Upper lobe of left lung (tissue), 6 donors: ENCODE measurements around the gene SLC25A47. TPM values are rescaled to one million over a fixed set of nuclear protein-coding genes. Genes with fewer than 3 reads are reported as not detected.

Experiments
- ATAC-seq, 2 donors: fragments of 200-7000 bp; cut with Tn5 transposase; one replicate each; pipeline ENCODE4 v1.9.1; 2022; ENCODE audit warnings: mild to moderate bottlenecking in 2 of 2, moderate library complexity in 2 of 2; ENCODE audit not compliant: low FRiP score in 2 of 2
- DNase-seq, 2 donors: peaks; one replicate each; pipeline ENCODE4 v3.0.0-alpha.2; 2019 to 2020
- H3K27ac ChIP-seq, 4 donors: fragments of 200-600 bp; sonication (generic); one replicate each; pipeline ENCODE4 v1.5.1; 2016 to 2019
- H3K27me3 ChIP-seq, 4 donors: fragments of 200-600 bp; sonication (generic); one replicate each; pipeline ENCODE4 v1.5.1; 2017 to 2019
- H3K36me3 ChIP-seq, 4 donors: fragments of 200-600 bp; sonication (generic); one replicate each; pipeline ENCODE4 v1.5.1; 2016 to 2019
- H3K4me1 ChIP-seq, 4 donors: fragments of 200-600 bp; sonication (generic); one replicate each; pipeline ENCODE4 v1.5.1; 2018 to 2019
- H3K4me3 ChIP-seq, 4 donors: fragments of 200-600 bp; sonication (generic); one replicate each; pipeline ENCODE4 v1.5.1; 2017 to 2019; ENCODE audit warnings: mild to moderate bottlenecking in 2 of 4, moderate library complexity in 1 of 4
- H3K9me3 ChIP-seq, 4 donors: fragments of 200-600 bp; sonication (generic); one replicate each; pipeline ENCODE4 v1.5.1; 2018 to 2019
- CTCF ChIP-seq, 6 experiments: fragments of 450-650 bp in 4 of 6; fragments of 200-600 bp in 2 of 6; sonication (generic) in 2 of 6; IDR thresholded peaks; one replicate each; pipeline ENCODE4 v1.5.1; 2016 to 2019; ENCODE audit warnings: antibody characterized with exemption in 6 of 6
- EP300 ChIP-seq, 4 donors: sonication (generic); formaldehyde crosslinking; IDR thresholded peaks; one replicate each; pipeline ENCODE4 v1.5.1; 2017; ENCODE audit warnings: antibody characterized with exemption in 4 of 4, control low read depth in 2 of 4
- POLR2A ChIP-seq, 4 donors: fragments of 450-650 bp; IDR thresholded peaks; one replicate each; pipeline ENCODE4 v1.5.1; 2016 to 2017; ENCODE audit warnings: antibody characterized with exemption in 4 of 4, mild to moderate bottlenecking in 2 of 4
- POLR2AphosphoS5 ChIP-seq, 2 donors: sonication (generic); formaldehyde crosslinking; IDR thresholded peaks; one replicate each; pipeline ENCODE4 v1.5.1; 2017; ENCODE audit warnings: antibody characterized with exemption in 2 of 2
- WGBS, 2 donors: methylation state at CpG; one replicate each; pipeline ENCODE4 v1.1.5; 2017 to 2018; 5-methylcytosine and 5-hydroxymethylcytosine counted together
- total RNA-seq, 6 donors: library from RNA; depleted of rRNA in 4 of 6; stranded (reverse); fragments of >200 nt in 4 of 6; gene quantifications; one replicate each; pipeline versions ENCODE4 v1.1.0 to v1.2.1, GENCODE V29; 2016 to 2021
- donor health status: DM: no; HTN: no; CAD: no; lungs with moderate emphysema.
- donor health status: DM: no; HTN: yes; CAD: no; lungs with severe emphysema.

The SLC25A47 gene
- total RNA-seq, 6 donors from 2014 or later = not detected

GRCh38 chr14:100302616-100303015 is 20.5 kb upstream of the SLC25A47 start:
- H3K4me3 ChIP-seq = no peak overlapping the region
- no peak for DNase-seq
- peak overlapping the region in 3 of 4 donors; percentile 81 to 94 (median 90) for H3K27ac ChIP-seq
- WGBS, 2 donors = 31 to 42% methylated on average over 2 of the region's 2 CpGs
- no peaks in the 10 kb centered on the region for H3K27me3 ChIP-seq
- peaks cover 37 to 60% (median 44%) of the 10 kb centered on the region in 4 donors for H3K4me1 ChIP-seq
- no peaks in the 10 kb centered on the region for H3K9me3 ChIP-seq
- ATAC-seq = no peak
- H3K36me3 ChIP-seq = peaks cover 0 to 7% (median 3%) of the 10 kb centered on the region in 4 donors
- TF ChIP-seq EP300 (IDR thresholded peaks at IDR 0.05) (no peak), POLR2AphosphoS5 (IDR thresholded peaks at IDR 0.05) (no peak), POLR2A (IDR thresholded peaks at IDR 0.05) (no peak), CTCF (IDR thresholded peaks at IDR 0.05) (no peak)

GRCh38 chr14:100303179-100303578 is 20.0 kb upstream of the SLC25A47 start:
- H3K27me3 ChIP-seq = no peaks in the 10 kb centered on the region
- no peaks in the 10 kb centered on the region for H3K9me3 ChIP-seq
- ATAC-seq = no peak
- 56 to 67% methylated on average over 7 to 8 of the region's 8 CpGs for WGBS, 2 donors
- peak overlapping the region in 3 of 4 donors; percentile 81 to 94 (median 90) for H3K27ac ChIP-seq
- H3K4me3 ChIP-seq = no peak overlapping the region
- peaks cover 35 to 60% (median 44%) of the 10 kb centered on the region in 4 donors for H3K4me1 ChIP-seq
- no peak for DNase-seq
- H3K36me3 ChIP-seq = peaks cover 0 to 7% (median 3%) of the 10 kb centered on the region in 4 donors
- TF ChIP-seq POLR2A (IDR thresholded peaks at IDR 0.05) = no peak
- peak; percentile 36 to 47 (median 43) for TF ChIP-seq CTCF (IDR thresholded peaks at IDR 0.05)

GRCh38 chr14:100303925-100304324 is 19.2 kb upstream of the SLC25A47 start:
- H3K27ac ChIP-seq = peak overlapping the region in 3 of 4 donors; percentile 81 to 94 (median 90)
- no peak for DNase-seq

GRCh38 chr14:100304825-100305323 is 18.3 kb upstream of the SLC25A47 start:
- WGBS, 2 donors = 4 to 8% methylated on average over 21 of the region's 23 CpGs
- TF ChIP-seq POLR2A (IDR thresholded peaks at IDR 0.05) (peak in 1 of 4 donors; percentile 41), CTCF (IDR thresholded peaks at IDR 0.05) (peak in 1 of 6 experiments; percentile 4), POLR2AphosphoS5 (IDR thresholded peaks at IDR 0.05) (no peak)
- Histone ChIP-seq H3K27ac (peak overlapping the region; percentile 81 to 94 (median 86)), H3K4me1 (peaks cover 40 to 71% (median 56%) of the 10 kb centered on the region in 4 donors), H3K4me3 (peak overlapping the region; percentile 74 to 99 (median 90)), H3K36me3 (no peaks in the 10 kb centered on the region), H3K27me3 (no peaks in the 10 kb centered on the region), H3K9me3 (no peaks in the 10 kb centered on the region)
- peak; percentile 1 to 19 for ATAC-seq
- DNase-seq = peak in 1 of 2 donors; percentile 79

More at GRCh38 chr14:100303925-100304324, 19.2 kb upstream of the SLC25A47 start:
- TF ChIP-seq POLR2A (IDR thresholded peaks at IDR 0.05) (no peak), CTCF (IDR thresholded peaks at IDR 0.05) (no peak), POLR2AphosphoS5 (IDR thresholded peaks at IDR 0.05) (no peak), EP300 (IDR thresholded peaks at IDR 0.05) (no peak)
- no peaks in the 10 kb centered on the region for H3K9me3 ChIP-seq
- no peak for ATAC-seq
- H3K4me1 ChIP-seq = peaks cover 40 to 61% (median 49%) of the 10 kb centered on the region in 4 donors
- H3K27me3 ChIP-seq = no peaks in the 10 kb centered on the region
- WGBS, 2 donors = 37 to 59% methylated on average over 3 to 4 of the region's 4 CpGs
- H3K4me3 ChIP-seq = peak overlapping the region in 1 of 4 donors; percentile 99
- peaks cover 0 to under 1% (median under 1%) of the 10 kb centered on the region in 4 donors for H3K36me3 ChIP-seq
